Stimulated activated CD4-positive, alpha-beta T cell treated with anti-CD3 and anti-CD28 coated beads, Interleukin-2, amount 100 ng/mL, for 24 hours (primary cell): ENCODE data around the gene NIPA2.

Experiments
- DNase-seq, 2 donors: peaks; one replicate each; pipeline ENCODE4 v3.0.0-alpha.2; 2020

Gene NIPA2

GRCh38 chr15:22844421-22845288, 6.2 kb downstream of the NIPA2 start:
- no peak for DNase-seq

GRCh38 chr15:22845289-22845900, 6.9 kb downstream of the NIPA2 start:
- DNase-seq: no peak

DNA sequence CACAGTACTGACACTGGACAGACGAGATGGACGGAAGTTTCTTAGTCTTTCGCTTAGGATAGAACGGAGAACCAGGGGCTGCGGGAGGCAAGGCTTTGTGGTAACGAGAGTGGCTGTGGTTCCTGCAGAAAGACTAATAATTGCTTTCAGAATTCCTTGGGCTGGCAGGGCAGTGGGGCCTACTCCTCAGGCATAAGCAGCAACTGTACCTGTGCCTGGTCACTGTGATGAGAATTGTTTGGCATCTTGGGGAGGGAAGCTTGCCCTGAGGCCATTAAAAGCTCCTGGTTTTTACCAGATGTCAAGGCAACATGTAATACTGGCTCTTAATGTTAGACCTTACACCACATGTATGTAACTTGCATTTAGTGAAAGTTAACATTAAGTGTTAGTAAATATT, 7.6 kb downstream of the NIPA2 start:
- DNase-seq: no peak

GRCh38 chr15:22850055-22850454, 11.6 kb downstream of the NIPA2 start:
- no peak for DNase-seq

DNA sequence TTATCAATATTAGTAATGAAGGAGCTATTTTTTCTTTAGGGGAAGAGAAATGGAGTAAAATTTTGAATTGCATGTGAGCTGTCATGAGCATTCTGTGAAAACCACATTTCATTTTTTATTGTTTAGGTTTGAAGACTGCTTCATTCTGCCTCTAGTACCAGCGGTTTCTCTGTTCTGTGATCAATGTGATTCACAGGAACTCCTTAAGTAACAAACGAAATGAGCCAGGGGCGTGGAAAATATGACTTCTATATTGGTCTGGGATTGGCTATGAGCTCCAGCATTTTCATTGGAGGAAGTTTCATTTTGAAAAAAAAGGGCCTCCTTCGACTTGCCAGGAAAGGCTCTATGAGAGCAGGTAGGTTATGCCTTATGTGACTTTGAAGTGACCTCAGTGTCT, 13.0 kb downstream of the NIPA2 start:
- DNase-seq: no peak

GRCh38 chr15:22855791-22856190, 17.3 kb downstream of the NIPA2 start:
- no peak for DNase-seq

DNA sequence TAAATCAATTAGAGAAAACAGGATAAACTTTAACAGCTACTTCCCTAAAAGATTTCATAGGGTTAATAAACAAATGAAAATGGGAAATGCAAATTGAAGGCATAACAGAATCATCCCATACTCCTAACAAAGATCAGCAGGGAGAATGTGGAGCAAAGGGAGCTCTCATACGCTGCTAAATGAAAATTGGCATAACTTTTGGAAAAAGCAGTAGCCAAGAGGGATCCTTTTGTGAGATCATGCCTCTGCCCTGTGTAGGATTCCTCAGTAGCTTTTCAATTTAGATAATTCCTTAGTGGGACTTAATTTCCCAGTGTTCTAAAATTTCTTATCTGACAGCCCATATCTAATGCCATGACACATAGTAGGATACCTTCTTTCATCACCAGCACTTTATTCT, 18.2 kb downstream of the NIPA2 start:
- no peak for DNase-seq

DNA sequence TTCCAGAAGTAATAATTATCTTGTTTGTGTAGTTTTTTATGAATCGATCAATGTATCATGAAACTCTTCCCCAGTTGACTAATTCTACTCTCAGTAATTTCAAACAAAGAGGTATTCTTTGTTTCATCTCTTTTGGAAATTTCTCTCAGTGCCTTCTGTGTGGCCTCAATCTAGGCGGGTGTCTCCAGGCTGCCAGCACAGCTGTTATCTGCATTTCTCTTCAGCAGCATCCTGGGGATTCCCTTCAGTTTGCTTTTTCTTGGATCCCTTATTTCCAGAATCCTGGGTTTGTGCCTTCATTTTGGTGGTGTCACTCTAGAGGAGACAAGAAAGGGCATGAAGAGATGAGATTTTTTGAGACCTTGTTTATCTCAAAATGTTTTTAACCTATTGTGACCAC, 22.7 kb downstream of the NIPA2 start:
- DNase-seq: no peak

- DNase-seq: no peak
Measured at GRCh38 chr15:22863356-22863755, 24.9 kb downstream of the NIPA2 start.

DNA sequence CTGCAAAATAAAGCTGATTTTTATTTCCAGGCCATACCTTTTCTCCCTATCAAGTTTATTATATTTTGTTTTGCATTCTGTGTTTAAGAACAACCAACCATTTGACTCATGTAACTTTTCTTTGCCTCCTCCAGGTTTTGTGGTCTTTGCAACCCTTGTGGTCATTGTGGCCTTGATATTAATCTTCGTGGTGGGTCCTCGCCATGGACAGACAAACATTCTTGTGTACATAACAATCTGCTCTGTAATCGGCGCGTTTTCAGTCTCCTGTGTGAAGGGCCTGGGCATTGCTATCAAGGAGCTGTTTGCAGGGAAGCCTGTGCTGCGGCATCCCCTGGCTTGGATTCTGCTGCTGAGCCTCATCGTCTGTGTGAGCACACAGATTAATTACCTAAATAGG, 27.6 kb downstream of the NIPA2 start:
- no peak for DNase-seq

- DNase-seq: no peak
Measured at GRCh38 chr15:22867886-22868285, 29.4 kb downstream of the NIPA2 start.

DNA sequence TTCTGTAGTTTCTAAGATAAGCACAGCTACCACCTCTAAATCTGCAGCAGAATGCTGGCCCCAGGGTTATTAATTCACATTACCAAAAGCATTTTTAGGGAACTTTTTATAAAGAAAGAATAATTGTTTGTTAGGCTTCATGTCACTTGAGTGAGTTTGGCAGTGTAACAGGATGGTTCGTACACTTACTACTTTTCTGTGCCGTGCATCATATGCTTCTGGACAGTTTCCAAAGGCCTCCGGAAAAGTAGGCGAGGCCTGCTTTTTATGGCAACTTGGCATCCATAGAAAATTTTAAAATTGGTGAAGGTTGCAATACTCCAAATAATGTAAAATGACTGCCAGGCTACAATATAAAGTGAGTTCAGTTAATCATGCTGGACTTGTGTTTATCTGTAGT, 30.0 kb downstream of the NIPA2 start:
- no peak for DNase-seq

- no peak for DNase-seq
Measured at GRCh38 chr15:22868928-22869327, 30.5 kb downstream of the NIPA2 start.

DNA sequence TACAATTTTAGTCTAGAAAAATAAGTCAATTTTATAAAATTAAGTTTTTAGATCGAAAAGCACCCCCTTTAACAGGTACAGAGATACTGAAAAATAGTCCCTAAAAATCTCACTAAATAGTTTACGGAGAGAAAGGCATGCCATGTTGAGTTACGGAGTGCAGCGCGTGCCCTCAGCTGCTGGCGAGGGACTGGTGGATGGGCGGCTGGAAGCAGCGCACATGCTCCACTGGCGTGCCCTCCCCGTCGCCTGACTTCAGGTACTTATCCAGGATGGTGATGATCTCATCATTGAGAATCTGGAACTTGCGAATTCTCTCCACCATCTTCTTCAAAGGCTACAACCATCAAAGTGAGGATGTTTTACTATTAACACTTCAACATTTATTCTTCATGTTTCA, 31.4 kb downstream of the NIPA2 start:
- DNase-seq: no peak

- no peak for DNase-seq
Measured at GRCh38 chr15:22870865-22871264, 32.4 kb downstream of the NIPA2 start.

DNA sequence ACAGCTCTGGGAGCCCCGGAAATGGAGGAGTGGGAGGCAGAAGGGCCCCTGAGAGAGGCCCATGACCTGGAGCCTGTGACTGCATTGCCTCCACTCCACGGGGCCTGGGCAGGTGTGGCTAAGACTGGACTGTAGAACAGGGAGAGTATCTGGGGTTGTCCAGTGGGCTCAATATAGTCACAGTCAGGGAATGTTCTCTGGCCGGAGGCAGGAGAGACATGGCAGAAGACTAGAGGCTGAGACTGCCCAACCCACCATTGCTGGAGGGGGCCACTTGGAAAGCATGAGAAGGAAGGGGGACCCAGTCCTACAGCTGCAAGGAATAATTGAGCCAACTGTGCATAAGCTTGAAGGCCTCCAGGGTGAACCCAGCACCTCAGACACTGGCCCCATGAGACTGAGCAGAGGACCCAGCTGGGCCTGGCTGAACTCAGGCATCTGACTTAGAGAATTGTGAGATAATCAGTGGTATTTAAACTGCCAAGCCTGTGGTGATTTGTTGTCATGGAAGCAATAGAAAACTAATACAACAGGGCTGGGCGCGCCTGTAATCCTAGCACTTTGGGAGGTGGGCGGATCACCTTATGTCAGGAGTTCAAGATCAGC, 33.1 kb downstream of the NIPA2 start:
- no peak for DNase-seq

GRCh38 chr15:22872936-22873701, 34.7 kb downstream of the NIPA2 start:
- no peak for DNase-seq

DNA sequence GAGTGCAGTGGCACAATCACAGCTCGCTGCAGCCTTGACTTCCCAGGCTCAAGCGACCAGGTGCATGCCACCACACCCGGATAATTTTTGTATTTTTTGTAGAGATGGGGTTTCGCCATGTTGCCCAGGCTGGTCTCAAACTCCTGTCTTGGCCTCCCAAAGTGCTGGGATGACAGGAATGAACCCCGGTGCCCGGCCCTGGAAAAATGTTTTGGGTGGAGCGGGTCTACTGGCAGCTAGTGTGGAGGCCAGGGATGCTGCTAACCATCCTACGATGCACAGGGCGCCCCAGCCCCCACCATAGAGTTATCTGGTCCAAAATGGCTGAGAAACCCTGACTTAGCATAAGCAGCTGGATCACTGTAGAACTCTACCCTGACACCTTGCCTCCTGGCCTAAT, 35.4 kb downstream of the NIPA2 start:
- no peak for DNase-seq

GRCh38 chr15:22874256-22874655, 35.8 kb downstream of the NIPA2 start:
- DNase-seq: no peak

DNA sequence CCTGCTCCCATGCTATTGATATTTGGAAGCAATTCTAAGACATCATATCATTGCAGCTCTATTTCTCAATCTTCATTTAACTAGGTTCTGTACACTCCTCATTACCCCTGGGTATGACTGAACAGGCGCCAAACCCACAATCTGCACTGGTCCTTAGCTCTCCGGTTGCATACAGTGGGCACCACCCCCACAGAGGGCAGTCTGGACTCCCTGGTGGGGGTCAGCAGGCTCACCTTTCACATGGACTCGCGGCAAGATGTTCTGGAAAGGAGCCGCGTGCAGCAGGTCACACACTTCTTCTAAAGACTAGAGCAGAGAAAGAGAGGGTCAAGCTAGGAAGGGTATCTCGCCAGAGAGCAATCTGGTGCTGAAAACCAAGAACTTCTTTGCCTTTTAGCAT, 36.5 kb downstream of the NIPA2 start:
- no peak for DNase-seq

GRCh38 chr15:22877117-22877516, 38.7 kb downstream of the NIPA2 start:
- DNase-seq: no peak

GRCh38 chr15:22877607-22878006, 39.1 kb downstream of the NIPA2 start:
- no peak for DNase-seq

DNA sequence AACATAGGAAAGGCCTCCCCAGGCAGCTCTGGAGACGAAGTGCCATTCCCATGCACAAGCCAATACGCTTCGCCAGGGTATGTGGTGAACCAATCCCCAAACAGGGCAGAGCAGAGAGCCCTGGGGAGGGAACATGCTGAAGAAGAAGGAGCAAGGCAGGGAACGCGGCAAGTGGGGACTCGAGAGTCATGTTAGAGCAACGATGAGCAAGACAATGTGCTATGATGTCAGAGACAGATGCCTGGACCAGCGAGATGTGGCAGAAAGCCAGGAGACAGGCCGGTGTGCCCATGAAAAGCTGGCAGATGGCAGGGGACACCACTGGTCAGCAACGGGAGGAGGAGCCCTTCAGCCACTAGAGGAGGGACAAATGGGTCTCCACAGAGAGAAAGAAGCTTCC, 39.6 kb downstream of the NIPA2 start:
- no peak for DNase-seq
